ENCODE measurements around the gene WHRN. TPM values are rescaled to one million over a fixed set of nuclear protein-coding genes. Genes with fewer than 3 reads are reported as not detected.

WHRN gene
- polyA plus RNA-seq, 1 donor (not counting 4 experiments of a cell fraction or from before 2014, with no cell fraction given), result 1.2 TPM

DNA sequence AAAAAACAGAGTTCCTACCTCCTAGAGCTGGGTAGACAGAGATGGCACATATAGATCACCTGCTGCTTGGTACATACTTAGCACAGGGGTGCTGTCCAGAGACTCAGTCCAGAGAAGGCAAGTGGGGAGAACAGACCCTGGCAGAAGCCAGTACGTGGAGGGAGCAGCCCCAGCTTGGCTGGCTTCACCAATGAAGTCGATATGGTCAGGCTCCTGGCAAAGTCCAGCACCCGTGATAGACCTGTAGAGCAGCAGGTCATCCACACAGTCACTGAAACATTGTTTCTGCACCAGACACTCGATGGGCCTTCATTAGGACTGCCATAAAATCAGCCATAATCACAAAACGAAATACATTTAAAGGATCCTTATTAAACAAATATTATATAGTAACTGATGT, 45.8 kb downstream of the WHRN start:
- Histone ChIP-seq H2AFZ (ENCODE audit: control insufficient read depth, low read length) (no peak overlapping the region), H3K9me1 (ENCODE audit: control insufficient read depth, extremely low read depth, insufficient read depth, low read length) (no peaks in the 10 kb centered on the region), H3K27me3 (ENCODE audit: control insufficient read depth, extremely low read depth, insufficient read depth, low read length) (no peaks in the 10 kb centered on the region), H3K9ac (ENCODE audit: control insufficient read depth, extremely low read depth, insufficient read depth, low read length) (no peak overlapping the region), H3K9me3 (ENCODE audit: control insufficient read depth, low read depth, low read length) (no peaks in the 10 kb centered on the region), H3K4me3 (ENCODE audit: control insufficient read depth in 2 of 3, extremely low read depth in 1 of 3, insufficient read depth in 2 of 3, low read depth in 1 of 3, low read length in 3 of 3) (no peak overlapping the region), H4K20me1 (ENCODE audit: control insufficient read depth, extremely low read depth, insufficient read depth, low read length) (no peaks in the 10 kb centered on the region), H3K79me2 (ENCODE audit: control insufficient read depth, insufficient read depth, low read length) (no peaks in the 10 kb centered on the region), H3K4me2 (ENCODE audit: control insufficient read depth, extremely low read depth, insufficient read depth, low read depth, low read length) (no peak overlapping the region), H3K36me3 (ENCODE audit: control insufficient read depth in 2 of 2, extremely low read depth in 1 of 2, insufficient read depth in 2 of 2, low read length in 2 of 2) (no peaks in the 10 kb centered on the region), H3K27ac (ENCODE audit: control insufficient read depth, insufficient read depth, low read length) (no peak overlapping the region), H3K4me1 (ENCODE audit: control insufficient read depth, extremely low read depth, insufficient read depth, low read length) (no peaks in the 10 kb centered on the region)
- no peak for TF ChIP-seq EZH2 (IDR thresholded peaks at IDR 0.05; ENCODE audit: low read length)
- TF ChIP-seq CTCF (optimal IDR thresholded peaks at IDR 0.05 in 1 of 3, IDR thresholded peaks at IDR 0.05 in 1 of 3, conservative IDR thresholded peaks at IDR 0.05 in 1 of 3; ENCODE audit: extremely low read depth in 1 of 3, insufficient read depth in 2 of 3, low read length in 3 of 3), result no peak
- no peak for FAIRE-seq
- no peak for DNase-seq (ENCODE audit: low read depth, low spot score)
- dilution Hi-C loops (cut with MboI; ENCODE audit: extremely low pct_ligation_motif_present, low sequenced_read_pairs), result no loop called here

DNA sequence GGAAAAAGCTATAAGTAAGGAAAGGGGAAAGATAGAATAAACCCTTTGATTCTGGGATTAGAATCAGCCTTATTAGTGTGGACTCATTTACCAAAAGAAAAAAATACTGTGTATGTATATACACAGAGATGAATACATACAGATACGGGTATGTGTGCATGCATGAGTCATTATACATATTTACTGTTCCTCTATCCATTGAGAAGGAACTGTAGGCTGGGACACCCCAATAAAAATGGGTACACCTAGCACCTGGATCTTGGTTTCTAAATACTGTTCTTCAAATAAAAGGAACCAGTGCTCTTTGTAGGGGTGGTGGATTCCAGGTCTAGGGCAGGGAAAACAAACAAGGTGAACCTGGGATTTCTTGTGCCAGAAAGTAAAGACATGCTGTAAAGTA, 48.3 kb downstream of the WHRN start:
- H3K9ac ChIP-seq (ENCODE audit: control insufficient read depth, extremely low read depth, insufficient read depth, low read length), result no peak overlapping the region
- no peak overlapping the region for H3K27ac ChIP-seq (ENCODE audit: control insufficient read depth, insufficient read depth, low read length)
- DNase-seq (ENCODE audit: low read depth, low spot score), result no peak
- TF ChIP-seq CTCF (optimal IDR thresholded peaks at IDR 0.05 in 1 of 3, IDR thresholded peaks at IDR 0.05 in 1 of 3, conservative IDR thresholded peaks at IDR 0.05 in 1 of 3; ENCODE audit: extremely low read depth in 1 of 3, insufficient read depth in 2 of 3, low read length in 3 of 3), result no peak
- no peak for TF ChIP-seq EZH2 (IDR thresholded peaks at IDR 0.05; ENCODE audit: low read length)
- dilution Hi-C loops (cut with MboI; ENCODE audit: extremely low pct_ligation_motif_present, low sequenced_read_pairs), result no loop called here
- H3K9me1 ChIP-seq (ENCODE audit: control insufficient read depth, extremely low read depth, insufficient read depth, low read length), result no peaks in the 10 kb centered on the region
- no peak for FAIRE-seq
- H3K4me2 ChIP-seq (ENCODE audit: control insufficient read depth, extremely low read depth, insufficient read depth, low read depth, low read length), result no peak overlapping the region
- H3K36me3 ChIP-seq (ENCODE audit: control insufficient read depth in 2 of 2, extremely low read depth in 1 of 2, insufficient read depth in 2 of 2, low read length in 2 of 2), result no peaks in the 10 kb centered on the region
- no peaks in the 10 kb centered on the region for H3K27me3 ChIP-seq (ENCODE audit: control insufficient read depth, extremely low read depth, insufficient read depth, low read length)
- no peaks in the 10 kb centered on the region for H3K9me3 ChIP-seq (ENCODE audit: control insufficient read depth, low read depth, low read length)
- H3K4me1 ChIP-seq (ENCODE audit: control insufficient read depth, extremely low read depth, insufficient read depth, low read length), result no peaks in the 10 kb centered on the region
- H3K4me3 ChIP-seq (ENCODE audit: control insufficient read depth in 2 of 3, extremely low read depth in 1 of 3, insufficient read depth in 2 of 3, low read depth in 1 of 3, low read length in 3 of 3), result no peak overlapping the region
- no peaks in the 10 kb centered on the region for H4K20me1 ChIP-seq (ENCODE audit: control insufficient read depth, extremely low read depth, insufficient read depth, low read length)
- no peak overlapping the region for H2AFZ ChIP-seq (ENCODE audit: control insufficient read depth, low read length)
- no peaks in the 10 kb centered on the region for H3K79me2 ChIP-seq (ENCODE audit: control insufficient read depth, insufficient read depth, low read length)

Data from keratinocyte (primary cell).